ENCODE data around the gene ITM2B.
"Not testable (repeated sequence)": the region's sequence is repeated elsewhere in the genome, so short reads cannot be mapped to it uniquely, and the experiment has no call there.

The ITM2B gene

DNA sequence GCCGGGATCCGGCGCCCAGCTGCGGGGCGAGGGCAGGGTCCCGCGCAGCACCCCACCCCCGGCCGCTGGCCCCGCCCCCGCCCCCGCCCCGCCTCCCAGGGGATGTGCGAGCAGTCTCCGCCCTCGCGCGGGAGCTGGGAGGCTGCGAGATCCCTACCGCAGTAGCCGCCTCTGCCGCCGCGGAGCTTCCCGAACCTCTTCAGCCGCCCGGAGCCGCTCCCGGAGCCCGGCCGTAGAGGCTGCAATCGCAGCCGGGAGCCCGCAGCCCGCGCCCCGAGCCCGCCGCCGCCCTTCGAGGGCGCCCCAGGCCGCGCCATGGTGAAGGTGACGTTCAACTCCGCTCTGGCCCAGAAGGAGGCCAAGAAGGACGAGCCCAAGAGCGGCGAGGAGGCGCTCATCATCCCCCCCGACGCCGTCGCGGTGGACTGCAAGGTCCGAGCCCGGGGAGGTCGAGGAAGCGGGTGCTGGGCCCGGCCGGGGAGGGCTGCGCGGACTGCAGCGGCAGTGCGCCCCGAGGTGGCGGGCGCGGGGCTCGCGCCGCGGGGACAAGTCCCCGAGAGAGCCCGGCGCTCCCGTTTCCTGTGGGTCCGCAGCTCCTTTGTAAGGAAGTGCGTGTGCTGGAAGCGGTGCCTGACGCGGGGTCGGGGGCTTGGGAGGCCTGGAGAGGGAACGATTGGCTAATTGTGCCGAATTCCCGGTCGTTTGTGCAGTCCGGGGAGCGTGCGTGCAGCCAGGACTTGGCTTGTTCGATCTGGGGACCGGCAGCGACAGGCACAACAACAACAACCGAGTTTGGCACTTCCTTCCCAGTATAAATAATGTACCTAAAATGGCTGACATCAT, at the start of gene ITM2B:
ITM2B (plus strand) TSS at position 161 of the 843 bp plus-strand sequence; CDS start at position 316, 155 bp downstream.
- peak; percentile 77 for DNase-seq

DNA sequence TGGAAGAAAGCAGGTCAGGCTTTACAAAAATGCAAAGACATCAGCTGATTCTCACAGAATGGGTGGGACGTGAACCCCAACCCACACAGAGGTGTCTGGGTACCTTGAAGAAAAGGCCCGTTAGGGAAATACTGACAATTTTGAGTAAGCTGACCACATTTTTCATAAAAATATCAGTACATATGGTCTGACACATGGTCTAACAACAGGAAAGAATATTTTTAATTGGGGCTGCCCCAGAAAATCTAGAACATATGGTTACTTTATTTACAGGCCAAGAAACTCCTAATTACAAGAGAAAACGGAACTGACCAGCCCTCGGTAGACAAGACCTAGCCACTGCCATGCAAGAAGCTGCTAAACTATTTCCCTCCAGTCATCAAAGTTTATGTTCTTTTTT, 48.7 kb upstream of the ITM2B start:
- DNase-seq, result no peak

DNA sequence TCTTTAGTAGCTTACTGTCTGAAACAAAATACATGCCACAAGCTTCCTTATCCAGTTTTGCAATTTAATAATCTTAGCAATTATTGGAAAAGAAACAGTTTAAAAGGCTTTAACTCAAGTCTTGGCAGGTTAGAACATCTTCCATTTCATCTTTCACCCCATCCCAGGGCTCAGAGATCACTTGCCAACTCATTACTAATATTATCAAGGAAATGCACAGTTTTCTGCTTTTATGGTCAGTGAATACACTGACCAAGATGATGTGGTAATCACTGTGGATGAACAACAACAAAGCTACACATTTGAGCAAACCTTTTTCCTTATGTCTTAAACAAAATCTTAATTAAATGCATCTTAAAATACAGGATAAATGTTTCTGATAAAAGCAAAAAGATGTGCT, 48.0 kb upstream of the ITM2B start:
- no peak for DNase-seq

DNA sequence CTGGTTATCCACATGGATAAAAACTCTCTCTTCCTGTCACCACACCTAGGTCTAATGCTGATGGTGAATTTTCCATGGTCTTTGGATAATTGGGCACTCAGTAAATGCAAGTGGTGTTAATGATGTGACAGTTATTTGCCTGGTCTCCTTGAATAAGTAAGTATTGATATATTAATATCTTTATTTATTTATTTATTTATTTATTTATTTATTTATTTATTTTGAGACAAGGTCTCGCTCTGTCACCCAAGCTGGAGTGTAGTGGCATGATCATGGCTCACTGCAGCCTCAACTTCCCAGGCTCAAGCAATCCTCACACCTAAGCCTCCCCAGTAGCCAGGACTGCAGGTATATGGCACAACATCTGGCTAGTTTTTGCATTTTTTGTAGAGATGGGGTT, 46.3 kb upstream of the ITM2B start:
- DNase-seq, result no peak

DNA sequence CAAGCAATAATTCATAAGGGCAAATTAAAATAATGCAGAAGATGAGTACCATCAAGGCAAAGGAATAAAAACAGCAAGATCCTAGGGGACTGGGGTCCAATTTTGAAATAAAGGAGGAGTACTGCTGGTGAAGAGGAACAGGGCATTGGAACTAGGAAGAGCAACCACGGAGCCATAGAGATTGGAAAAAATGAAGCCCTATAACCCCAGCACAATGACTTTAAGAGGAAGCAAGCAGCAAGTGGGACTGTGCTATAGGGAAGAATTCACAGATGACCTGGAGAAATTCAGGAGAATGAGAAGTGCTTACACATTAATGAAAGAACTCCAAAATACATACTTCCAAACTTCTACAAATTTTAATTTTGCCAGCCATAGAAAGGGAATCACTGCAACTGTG, 44.9 kb upstream of the ITM2B start:
- no peak for DNase-seq

DNA sequence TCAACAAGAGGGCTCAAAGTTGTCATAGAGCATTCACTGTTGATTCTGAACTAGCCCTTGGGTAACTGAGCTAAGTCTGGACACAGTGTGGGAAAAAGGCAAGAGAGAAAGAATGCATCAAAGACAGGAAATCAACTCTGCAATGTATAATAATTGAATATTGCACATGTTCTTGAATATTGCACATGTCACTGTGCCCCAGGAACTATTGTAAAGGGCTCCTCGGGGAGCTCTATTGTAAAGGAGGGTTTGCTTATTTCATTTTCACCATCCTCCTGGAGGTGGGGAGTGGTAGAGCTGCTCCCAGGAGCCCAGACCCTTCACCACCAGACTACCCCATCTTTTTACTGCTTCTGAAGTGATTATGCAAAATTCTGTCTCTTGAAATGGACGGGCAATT, 44.4 kb upstream of the ITM2B start:
- no peak for DNase-seq

DNA sequence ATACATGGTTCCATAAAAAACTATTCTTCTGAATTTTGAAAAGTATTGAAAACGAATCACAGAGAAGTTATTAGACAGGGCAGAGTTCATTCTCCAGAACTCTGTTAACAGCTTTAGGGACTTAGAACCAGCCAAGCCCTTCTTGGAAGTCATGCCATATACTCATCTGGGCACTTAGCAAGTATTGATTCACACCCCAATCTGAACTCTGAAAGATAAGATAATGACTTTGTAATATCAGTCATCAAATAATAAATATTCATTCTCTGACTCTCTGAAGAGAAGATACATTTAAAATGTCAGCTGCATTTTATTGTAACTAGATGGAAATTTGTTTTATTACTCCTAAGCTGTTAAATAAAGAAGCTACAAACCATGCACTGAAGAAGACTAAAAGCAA, 43.8 kb upstream of the ITM2B start:
- no peak for DNase-seq

DNA sequence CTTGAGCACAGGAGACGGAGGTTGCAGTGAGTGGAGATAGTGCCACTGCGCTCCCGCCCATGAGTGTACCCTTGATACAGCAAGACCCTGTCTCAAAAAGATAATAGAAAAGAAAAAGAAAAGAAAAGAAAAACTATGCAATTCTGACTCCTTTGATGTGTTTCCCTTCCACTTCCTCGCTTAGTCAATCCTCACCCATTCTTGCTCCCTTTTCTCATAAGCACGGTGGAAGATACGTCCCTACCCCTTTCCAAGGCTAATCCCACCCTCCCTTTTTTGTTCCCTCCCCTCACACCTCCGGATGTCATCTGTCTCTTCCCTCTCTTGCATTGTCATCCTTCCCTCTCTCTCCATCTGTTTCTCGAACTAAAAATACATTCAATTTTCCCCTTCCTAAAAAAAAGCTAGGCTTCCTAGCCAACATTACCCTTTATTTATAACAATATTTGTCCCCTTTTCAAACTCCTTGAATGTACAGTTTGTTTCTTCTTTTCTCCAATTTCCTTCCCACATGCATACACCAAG, 40.5 kb upstream of the ITM2B start:
- no peak for DNase-seq

DNA sequence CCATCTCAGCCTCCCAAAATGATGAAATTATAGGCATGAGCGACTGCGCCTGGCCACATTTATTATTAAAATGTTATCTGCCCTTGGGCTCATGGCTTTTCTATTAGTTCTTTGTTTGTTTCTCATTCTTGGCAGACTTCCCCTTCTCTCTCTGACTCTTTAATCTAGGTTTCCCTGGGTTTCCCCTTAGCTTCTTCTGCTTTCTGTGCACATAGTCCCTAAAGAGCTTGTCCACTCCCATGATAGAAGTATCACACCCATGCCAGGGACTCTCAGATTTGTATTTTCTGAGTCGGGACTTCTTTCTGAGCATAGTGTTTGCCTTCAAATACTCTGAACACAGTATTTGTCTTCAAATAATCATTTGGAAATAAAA, 38.6 kb upstream of the ITM2B start:
- DNase-seq, result peak; percentile 90

DNA sequence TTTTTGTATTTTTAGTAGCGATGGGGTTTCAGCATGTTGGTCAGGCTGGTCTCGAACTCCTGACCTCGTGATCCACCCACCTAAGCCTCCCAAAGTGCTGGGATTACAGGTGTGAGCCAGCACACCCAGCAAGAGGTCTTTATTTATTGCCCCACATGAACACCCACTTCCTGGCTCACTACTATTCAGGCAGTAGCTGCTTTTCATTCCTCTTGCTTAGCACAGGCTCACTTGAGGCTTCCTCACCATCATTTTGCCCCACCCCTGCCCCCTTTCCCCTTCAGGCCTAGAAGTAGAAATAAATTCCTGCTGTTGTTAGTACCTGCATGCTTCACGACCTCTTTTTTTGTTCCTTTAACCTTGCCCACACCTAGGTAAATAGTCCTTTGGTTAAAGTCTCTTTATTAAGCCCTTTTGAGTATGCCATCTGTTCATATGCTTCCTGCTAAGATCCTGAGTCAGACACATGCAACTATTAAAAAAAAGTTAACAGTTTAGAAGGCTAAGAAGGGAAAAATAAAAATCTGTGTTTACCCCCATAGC, 33.5 kb upstream of the ITM2B start:
- DNase-seq, result no peak

DNA sequence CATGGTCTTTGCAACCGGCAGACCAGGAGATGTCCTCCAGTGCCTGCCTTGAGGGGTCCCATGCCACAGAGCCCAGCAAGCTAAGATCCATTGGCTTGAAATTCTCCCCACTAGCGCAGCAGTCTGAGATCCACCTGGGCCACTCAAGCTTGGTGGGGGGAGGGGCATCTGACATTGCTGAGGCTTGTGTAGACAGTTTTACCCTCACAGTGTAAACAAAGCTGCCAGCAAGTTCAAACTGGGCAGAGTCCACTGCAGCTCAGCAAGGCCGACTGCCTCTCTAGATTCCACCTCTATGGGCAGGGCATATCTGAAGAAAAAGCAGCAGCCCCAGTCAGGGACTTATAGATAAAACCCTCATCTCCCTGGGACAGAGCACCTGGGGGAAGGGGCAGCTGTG, 32.0 kb upstream of the ITM2B start:
- DNase-seq, result no peak

DNA sequence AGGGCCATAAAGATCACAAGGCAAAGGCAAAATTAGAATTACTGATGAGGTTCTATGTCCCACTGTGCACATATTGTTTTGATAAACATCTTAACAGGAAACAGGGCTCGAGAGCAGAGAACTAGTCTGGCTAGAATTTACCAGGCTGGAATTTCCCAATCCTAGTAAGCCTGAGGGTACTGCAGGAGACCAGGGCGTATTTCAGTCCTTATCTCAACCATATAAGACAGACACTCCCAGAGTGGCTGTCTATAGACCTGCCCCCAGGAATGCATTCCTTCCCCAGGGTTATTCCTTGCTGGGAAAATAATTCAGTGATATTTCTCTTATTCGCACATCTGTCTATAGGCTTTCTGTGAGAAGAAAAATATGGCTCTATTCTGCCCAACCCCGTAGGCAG, 25.8 kb upstream of the ITM2B start:
- DNase-seq, result peak; percentile 16

DNA sequence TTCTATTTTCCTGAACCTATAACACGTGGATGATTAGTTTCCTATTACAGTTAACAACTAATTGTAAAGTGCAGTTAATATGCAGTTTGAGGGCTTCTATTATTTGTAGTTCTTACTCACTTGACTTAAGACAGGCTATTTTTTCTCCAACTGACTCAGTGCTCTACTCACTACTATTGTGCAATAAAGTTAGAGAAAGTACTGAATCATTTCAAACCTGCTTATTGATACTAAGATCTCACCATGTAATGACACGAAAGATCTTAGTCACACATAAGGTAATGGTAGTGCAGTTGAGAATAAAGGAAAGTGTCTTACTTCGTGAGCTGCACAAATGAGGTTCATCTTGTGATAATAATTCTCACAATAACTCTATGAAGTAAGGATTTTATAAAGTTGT, 22.8 kb upstream of the ITM2B start:
- peak; percentile 57 for DNase-seq

DNA sequence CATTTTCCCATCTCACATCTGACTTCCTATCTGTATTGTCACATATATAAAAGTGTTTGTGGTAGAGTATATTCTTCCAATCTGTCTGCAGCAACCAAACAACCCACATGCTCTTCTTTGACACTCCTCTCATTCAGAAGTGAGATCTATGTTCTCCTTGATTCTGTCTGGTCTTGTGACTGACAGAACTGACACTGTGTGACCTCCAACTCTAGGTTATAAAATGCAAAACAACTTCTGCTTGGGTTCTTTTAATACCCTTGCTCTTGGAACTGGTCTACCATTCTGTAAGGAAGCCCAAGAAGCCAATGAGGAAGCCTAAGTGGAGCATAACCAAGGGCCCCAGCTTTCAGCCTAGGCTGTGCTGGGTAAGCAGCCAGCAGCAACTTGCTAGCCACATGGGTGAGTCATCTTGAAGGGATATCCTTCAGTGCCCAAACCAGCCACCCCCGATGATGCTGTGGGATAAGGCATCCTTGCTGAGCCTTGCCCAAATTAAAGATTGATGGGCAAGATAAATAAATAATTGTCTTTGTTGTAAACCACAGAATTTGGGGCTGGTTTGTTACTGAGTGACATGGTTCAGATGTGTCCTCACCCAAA, 18.4 kb upstream of the ITM2B start:
- peak; percentile 15 for DNase-seq

DNA sequence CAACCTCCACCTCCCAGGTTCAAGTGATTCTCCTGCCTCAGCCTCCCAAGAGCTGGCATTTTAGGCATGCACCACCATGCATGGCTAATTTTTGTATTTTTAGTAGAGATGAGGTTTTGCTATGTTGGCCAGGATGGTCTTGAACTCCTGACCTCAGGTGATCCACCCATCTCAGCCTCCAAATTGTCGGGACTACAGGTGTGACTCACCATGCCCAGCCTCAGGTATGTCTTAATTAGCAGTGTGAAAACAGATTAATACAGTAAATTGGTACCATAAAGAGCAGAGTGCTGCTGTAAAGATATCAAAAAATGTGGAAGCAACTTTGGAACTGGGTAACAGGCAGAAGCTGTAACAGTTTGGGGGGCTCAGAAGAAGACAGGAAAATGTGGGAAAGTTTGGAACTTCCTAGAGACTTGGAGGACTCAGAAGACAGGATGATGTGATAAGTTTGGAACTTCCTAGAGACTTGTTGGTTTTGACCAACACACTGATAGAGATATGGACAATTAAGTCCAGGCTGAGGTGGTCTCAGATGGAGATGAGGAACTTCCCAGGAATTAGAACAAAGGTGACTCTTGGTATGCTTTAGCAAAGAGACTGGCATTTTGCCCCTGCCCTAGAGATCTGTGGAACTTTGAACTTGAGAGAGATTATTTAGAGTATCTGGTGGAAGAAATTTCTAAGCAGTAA, 17.3 kb upstream of the ITM2B start:
- DNase-seq, result not testable (repeated sequence)

DNA sequence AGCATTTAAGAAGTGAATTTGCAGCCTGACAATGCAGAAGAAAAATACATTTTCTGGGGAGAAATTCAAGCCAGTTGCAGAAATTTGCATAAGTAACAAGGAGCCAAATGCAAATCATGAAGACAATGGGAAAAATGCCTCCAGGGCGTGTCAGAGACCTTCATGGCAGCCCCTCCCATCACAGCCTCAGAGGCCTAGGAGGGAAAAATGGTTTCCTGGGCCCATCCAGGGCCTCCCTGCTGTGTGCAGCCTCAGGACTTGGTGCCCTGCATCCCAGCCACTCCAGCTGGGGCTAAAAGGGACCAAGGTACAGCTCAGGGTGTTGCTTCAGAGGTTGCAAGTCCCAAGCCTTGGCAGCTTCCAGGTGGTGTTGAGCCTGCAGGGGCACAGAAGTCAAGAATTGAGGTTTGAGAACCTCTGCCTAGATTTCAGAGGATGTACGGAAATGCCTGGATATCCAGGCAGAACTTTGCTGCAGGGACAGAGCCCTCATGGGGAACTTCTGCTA, 16.7 kb upstream of the ITM2B start:
- DNase-seq, result no peak

DNA sequence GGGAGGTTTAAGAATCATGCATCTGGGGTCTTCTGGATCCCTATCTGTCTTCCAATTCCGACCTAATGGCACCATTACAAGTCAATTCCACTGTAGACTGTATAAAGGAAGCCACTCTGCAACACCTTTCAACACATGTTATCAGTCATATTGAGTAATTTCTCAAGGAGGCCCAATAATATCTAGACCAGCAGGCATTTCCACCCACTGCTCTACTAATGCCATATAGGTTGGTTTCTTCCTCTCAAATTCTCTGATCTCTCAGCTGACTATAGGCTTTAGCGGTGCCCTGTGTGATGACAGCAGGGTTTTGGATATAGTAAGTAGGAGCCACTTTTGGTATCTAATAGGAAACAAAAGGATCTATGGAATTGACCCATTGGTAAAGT, 12.4 kb upstream of the ITM2B start:
- DNase-seq, result no peak

DNA sequence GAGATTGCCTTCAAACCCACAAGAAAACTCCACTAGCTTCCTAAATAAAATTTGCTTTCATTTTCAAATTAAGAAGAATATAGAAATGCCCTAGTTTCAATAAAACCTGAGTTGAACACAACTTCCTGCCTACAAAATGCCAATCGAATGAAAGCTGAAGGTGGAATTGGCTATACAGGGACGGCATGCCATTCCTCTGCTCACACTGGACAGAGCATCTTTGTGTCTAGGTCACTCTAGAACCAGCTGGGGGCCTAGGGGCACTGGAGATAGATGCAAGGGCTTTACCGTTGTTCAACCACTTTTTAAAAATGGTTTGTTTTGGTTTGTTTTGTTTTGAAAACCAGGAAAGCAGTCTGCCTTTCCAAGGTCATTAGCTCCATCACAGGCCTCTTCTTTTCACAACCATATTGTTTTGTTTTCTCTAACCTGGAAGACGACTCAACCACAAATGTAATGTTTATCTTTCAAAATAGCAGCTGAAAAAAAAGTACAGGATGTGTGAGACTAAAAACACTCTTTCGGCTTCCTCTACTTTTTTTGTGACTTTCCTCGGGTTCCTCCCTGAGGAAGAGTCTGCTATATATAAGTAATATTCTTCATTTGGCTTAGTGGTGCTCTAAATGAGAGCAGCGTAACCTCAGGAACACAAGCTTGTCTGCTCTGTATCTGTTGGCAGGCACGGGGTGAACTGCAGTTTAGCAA, 11.9 kb upstream of the ITM2B start:
- DNase-seq, result peak; percentile 31

DNA sequence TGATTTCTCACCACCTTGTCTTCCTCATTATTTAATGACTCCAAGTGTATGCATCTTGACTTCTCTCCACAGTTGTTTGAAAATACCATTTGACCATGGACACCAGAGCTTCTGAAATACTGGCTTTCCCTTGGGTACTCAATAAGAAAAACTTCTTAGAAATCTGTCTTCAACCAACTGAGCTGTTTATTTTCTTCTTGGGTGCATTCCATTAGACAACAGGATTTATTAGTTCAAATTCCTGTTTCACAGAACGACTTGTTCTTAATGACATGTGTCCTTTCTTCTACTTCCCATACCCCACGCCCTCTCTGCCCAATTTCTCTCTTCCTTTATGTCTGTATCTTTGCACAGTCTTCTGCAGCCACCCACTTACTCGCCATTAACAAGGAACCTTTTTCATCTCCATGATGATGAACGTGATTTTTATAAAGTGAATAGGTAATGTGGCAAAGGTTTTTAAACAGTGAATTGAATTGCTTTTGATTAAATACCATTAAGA, 11.3 kb upstream of the ITM2B start:
- peak; percentile 20 for DNase-seq

DNA sequence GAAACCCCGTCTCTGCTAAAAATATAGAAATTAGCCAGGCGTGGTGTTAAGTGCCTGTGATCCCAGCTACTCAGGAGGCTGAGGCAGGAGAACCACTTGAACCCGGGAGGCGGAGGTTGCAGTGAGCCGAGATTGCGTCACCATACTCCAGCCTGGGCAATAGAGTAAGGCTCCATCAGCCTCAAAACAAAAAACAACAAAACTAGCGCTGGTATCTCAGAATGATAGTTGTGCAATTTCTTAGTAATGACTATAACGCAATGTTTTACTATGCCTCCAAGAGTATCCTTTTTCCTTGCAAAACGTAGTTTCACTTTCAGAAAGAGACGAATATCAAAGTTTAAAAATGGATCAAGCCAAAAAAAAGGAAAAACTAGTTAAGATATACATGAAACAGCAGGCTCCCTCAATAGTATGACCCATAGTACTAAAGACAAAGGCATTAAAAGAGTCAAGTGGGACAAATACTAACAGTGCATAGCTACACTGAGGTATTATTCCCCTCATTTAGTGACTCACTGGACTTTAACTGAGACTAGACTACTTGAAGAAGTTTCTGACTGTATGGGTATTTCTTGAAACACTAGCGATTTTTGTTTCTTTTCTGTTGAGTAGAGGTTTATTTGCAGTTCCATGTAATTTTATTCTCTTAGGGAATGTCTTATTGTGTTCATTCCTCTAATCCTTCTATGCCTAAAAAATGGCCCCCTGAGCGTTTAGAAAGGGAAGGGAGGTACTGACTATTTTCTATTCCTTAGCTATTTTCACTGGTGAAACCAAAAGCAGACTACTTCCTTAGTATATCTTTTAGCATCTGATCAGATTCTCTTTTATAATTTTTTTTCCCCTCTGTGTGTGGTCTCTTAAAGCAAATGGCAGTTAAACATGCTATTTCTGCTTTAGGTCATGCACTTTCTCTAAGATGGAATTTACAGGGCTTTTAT, 10.4 kb upstream of the ITM2B start:
- peak; percentile 83 for DNase-seq

DNA sequence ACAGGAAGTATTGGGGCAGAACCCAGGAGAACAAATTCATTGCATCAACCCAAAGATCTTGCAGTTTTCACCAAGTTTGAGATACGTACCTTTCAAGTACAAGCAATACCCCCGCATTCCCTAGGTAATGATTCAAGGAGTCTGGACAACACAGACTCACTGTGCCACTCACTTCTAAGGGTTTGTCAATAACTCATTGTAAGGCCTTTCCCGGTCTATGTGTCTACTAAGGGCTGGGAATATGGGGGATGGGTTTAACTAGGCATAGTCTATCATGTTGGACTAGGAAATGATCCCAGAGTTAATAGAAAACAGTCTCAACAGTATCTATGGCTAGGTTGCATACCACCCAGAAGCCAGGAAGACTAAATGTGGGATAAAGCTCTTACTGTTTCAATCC, 8.3 kb upstream of the ITM2B start:
- no peak for DNase-seq
